HG03439 (cell line): Measurements from ENCODE around the gene IGF2R.
"Not testable (repeated sequence)": the region's sequence is repeated elsewhere in the genome, so short reads cannot be mapped to it uniquely, and the experiment has no call there.

Experiments used
- ATAC-seq: cut with Tn5 transposase; IDR thresholded peaks from one replicate; pipeline ENCODE4 v1.9.1; 2021; ENCODE audit warnings: mild to moderate bottlenecking, moderate library complexity; ENCODE audit not compliant: unreplicated experiment

IGF2R gene

GRCh38 chr6:160133441-160134336 lies 164.8 kb downstream of the IGF2R start:
- ATAC-seq: no peak

DNA sequence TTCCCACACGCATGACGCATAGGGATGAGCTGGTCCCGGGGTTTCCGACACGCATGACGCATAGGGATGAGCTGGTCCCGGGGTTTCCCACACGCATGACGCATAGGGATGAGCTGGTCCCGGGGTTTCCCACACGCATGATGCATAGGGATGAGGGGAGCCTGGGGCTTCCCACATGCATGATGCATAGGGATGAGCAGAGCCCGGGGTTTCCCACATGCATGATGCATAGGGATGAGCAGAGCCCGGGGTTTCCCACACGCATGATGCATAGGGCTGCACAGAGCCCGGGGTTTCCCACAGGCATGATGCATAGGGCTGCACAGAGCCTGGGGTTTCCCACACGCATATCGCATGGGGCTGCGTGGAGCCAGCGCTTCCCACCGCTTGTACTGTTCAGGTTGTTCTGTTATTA lies 165.5 kb downstream of the IGF2R start:
- ATAC-seq: not testable (repeated sequence)

DNA sequence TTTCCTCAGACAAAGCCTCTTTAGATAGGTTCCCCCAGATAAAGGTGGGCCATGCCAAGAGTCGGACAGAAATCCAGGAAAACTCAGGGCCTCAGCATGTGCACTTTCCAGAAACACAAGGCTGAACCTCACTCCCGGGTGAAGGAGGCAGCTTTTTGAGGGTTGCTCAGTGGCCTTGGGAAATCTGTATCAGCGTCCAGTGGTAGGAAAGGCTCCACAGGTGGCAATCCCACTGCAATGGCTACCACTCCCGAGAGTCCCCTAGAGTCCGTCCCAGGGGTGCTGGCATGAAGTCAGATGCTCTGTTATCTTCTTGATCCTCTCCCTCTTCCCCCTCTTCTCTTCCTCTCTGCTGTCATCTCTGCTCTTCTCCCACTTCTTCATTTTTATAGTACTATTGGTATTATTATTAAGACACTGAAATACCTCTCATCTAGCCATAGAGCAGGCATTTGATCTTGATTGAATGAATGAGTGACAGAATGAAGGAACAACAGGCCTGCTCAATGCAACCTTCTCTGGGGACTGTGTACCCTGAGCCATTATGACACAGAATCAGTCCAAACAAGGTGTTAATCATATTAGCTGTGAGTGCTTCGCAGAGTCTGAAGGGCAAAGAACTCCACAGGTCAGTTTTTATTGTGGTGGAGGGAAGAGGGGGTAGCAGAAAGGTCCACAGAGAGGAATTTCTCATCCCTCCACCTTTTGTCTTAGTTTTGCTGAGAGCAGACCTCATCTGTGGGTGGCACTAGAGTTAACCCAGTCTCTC lies 166.1 kb downstream of the IGF2R start:
- ATAC-seq: no peak

GRCh38 chr6:160135907-160136655 lies 167.2 kb downstream of the IGF2R start:
- ATAC-seq: no peak

DNA sequence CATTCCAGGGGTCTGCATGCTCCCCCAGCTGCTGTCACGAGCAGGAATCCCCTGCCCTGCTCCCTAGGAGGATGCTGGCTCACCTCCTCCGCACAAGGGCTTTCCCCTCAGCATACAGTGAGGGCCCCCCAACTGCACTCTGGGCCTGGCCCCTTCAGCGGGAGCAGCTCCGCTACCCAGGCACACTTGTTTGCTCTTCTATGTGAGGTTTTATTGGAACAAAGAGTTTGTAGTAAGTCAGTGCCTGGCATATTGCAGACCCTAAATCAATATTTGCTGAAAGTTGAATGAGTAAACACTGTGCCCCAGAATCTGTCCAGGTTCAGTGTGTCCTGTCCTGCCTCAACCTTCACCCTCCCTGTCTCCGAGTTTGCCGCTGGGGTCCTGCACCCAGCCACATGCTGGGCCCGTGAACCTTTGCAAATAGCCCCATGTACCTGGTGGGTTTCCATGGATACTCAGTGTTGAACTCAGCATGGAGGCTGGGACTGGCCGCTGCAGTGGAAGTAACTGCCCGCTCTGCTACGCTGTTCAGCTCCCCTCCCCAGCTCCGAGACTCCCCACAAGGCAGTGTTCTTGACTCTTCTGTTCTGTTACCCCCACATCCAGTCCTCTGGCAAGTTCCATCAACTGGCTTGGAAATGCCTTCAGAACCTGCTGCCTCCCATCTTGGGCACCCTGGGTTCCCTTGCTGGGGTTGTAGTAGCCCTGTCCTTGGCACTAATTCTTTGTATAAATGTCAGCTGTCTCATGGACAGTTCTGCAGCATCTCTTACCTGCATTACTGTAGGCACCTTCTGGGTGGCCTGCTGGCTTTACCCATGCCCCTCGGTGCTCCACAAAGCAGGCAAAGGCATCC lies 168.5 kb downstream of the IGF2R start:
- no peak for ATAC-seq

DNA sequence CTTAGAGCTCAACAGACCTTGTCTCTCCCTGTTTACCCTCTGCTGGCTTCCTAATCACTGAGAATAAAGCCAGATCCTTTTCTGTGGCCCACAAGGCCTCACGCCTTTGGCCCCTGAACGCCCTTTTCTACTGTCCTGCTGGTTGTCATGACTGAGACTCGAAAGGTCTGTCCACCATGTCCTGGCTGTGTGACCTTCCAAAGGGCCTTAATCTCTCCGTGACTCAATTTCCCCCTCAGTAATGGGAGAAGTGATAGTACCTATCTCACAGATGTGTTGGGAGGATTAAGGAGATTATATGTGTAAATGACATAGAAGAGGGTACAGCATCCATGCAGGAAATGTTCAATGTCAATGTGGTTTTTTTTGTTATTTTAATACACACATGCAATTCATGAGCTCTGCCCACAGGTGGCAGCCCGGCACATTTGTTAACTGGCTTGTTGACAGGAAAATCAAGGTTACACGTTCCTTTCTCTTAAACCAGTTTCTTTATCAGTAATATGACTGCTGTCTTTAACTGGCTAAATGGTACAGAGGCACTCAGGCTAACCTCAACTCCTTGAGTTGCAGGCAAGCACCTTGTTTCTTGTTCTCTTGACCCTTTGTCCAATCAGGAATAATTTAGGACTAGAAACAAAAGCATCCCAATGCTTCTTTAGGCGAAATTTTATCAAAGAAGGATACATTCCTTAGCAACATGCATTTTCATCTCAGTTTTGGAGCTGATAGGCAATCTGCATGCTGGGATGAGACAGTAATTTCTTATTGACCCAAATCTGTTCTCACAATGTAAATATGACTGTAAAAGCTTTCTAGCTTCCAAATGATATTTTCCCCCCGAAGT lies 169.3 kb downstream of the IGF2R start:
- ATAC-seq: peak; percentile 60

DNA sequence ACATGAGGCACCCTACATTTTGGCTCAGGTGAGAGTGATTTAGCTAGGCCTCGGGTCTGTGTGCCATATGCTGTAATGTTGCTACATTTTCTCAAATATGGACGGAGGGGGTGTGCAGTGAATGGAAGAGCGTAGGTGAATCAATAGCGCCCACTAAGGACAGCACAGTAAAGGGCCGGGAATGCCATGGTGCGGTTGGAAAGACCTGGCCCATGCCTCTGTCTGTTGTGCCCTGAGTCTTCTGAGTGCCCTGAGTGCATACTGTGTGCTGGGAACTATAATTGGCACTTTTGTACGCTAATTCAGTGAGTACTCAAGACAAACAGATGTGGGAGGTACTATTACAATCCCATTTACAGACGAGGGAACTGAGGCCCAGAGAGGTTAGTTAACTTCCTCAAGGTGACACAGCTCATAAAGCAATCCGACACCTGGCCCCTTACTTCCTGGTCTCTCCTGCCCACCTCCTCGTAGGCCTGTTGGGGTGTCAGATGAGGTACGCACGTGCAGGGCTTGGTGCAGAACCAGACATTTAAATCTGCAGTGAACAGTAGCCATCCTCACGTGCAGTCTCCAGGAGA lies 170.0 kb downstream of the IGF2R start:
- ATAC-seq: no peak

DNA sequence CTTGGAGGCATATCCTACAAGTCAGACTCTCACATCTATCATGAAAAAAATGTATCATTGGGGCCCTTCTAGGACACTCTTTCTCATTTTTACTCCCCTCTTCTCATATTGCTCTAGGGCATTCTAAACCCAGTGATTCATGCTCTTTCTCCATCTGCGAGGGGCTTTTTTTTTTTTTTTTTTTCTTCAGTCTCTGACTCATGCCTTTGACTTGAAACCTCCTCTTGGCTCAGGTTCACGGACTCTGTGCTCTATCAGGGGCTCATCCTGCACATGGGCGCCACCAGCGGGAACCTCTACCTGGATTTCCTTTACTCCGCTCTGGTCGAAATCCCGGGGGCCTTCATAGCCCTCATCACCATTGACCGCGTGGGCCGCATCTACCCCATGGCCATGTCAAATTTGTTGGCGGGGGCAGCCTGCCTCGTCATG lies 170.6 kb downstream of the IGF2R start:
- ATAC-seq: no peak

DNA sequence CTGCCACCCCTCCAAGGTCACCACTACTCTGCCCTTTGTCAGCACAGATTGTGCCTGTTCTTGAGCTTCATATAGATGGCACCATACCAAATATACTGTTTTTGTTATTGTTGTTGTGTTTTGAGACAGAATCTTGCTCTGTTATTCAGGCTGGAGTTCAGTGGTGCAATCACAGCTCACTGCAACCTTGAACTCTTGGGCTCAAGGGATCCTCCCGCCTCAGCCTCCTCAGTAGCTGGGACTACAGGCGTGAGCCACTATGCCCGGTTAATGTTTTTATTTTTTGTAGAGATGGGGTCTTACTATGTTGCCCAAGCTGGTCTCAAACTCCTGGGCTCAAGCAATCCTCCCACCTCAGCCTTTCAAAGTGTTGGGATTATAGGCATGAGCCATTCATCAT lies 171.6 kb downstream of the IGF2R start:
- not testable (repeated sequence) for ATAC-seq

DNA sequence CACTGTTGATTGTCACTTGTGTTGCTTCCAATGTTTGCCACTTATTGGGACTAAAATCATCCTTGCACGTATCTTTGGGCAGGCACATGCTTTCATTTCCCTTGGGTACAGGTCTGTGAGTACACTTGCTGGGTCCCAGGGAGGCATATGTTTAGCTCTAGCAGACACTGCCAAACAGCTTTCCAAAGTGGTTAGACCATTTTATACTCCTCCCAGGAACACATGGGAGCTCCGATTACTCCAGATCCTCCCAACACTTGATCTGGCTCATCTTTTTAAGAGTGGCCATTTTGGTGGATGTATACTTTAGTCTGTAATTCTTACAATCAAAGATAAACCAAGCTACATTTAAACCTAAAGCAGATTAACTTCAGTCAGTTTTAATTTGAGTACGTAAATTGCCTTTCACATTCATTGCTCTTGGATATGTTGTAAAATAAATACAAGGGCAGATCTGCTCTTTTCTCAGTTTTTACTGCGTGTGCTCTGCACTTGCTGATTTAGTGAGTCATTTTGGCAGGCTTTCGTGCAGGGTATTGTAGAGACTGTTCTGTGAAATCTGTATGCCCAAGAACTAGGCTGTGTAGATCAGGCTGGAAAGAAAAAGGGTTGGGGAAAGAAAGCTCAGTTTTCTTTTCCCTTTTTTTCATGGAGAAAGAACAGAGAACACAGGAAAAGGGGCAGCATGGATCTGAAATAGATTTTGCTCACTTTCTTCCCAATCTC lies 172.3 kb downstream of the IGF2R start:
- no peak for ATAC-seq

DNA sequence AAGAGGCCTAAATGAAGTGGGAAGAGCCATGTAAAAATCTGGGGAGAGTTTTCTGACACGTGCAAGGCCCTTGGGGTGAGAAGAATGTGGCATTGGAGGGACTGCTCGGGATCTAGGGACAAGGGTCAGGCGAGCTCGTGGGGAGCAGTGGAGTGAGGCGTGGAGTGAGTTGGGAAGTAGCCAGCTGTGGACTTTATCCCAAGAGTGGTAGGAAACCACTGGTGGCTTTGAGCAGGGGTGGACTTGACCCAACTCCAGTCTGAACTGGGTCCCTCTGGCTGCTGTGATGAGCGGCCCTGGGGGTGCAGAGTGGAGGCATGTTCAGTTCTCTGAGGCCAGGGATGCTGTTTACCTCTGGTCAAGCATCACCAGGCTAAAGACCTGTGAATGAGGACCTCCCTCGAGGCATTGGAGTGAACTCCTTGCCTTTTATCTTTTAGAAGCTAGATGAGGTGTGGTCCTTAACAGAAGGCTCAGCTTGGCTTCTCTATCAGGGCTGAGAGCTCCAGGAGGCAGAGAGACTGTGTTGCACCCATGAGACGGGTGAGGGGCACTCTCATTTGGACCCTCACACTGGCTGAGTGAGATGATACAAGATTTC lies 173.3 kb downstream of the IGF2R start:
- ATAC-seq: no peak

DNA sequence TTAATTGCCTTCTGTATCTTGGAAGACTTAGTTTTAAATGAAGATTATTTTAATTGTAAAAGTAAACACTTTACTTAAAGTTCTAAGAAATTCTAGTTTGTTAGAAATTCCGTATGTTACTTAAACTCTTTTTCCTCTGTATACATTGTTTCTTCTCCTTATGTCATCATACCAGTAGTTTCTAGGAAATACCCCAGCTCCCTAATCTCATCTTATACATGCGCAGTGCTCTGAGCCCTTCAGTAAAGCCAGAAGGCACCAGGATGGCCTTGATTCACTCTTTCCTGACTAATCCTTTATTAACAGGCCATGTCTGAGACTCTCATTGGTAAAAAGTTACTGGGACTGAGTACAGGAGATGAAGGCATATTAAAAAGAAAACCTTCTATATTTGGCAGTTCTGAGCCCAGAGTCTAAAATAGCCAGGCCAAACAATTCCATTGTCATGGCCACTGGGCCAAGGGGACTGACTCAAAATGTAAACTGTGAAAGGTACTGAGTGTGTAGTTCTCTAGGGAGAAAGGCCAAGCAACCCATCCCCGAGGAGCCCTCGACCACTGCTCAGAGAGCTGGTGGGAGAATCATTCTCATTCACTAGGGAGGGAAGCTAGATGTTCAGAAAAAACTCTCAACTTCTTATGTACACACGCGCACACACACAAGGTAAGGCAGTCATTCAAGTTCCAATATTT lies 177.7 kb downstream of the IGF2R start:
- ATAC-seq: no peak

GRCh38 chr6:160147146-160147536 lies 178.3 kb downstream of the IGF2R start:
- no peak for ATAC-seq

DNA sequence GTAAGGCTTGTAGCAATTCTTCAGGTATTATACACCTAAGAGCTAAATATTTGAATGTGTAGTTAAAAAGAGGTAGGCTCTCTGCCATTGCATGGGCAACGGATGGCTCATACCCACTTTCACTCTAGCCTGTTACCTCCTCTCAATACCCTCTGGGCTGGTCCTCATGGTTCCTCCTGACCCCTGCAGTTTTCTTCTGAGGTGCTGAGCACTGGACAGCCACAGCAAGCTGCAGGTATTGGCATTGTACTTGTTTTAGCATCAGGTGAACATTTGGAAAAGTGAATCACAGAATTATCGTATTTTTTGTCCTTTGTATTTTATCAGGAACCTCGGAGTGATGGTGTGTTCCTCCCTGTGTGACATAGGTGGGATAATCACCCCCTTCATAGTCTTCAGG lies 185.6 kb downstream of the IGF2R start:
- ATAC-seq: no peak

- no peak for ATAC-seq
Measured at GRCh38 chr6:160156842-160157241, 188.0 kb downstream of the IGF2R start.

GRCh38 chr6:160160450-160160849 lies 191.6 kb downstream of the IGF2R start:
- no peak for ATAC-seq
